H9 (cell line): Measurements from ENCODE around the gene SLC39A12. TPM values are rescaled to one million over a fixed set of nuclear protein-coding genes. Genes with fewer than 3 reads are reported as not detected.

ENCODE experiments used
- DNase-seq: peaks from one replicate; pipeline ENCODE4 v3.0.0-alpha.2; 2017
- H2AFZ ChIP-seq: one replicate; pipeline ENCODE4 v1.6.1; 2013; ENCODE audit warnings: mild to moderate bottlenecking, low read length, control low read depth, moderate library complexity
- H2AK5ac ChIP-seq: 2 replicates; pipeline ENCODE4 v1.6.1; 2013; ENCODE audit warnings: low read length, control low read depth, mixed read lengths; ENCODE audit not compliant: insufficient read length
- H2BK120ac ChIP-seq: one replicate; pipeline ENCODE4 v1.6.1; 2013; ENCODE audit warnings: low read depth, mild to moderate bottlenecking, low read length, control low read depth, inconsistent platforms; ENCODE audit not compliant: poor library complexity, severe bottlenecking
- H2BK12ac ChIP-seq: 2 replicates; pipeline ENCODE4 v1.6.1; 2013; ENCODE audit warnings: low read length, control low read depth, mixed read lengths, low read depth; ENCODE audit not compliant: insufficient read length
- H2BK15ac ChIP-seq: 2 replicates; pipeline ENCODE4 v1.6.1; 2013; ENCODE audit warnings: low read depth, low read length, control low read depth
- H2BK20ac ChIP-seq: one replicate; pipeline ENCODE4 v1.6.1; 2013; ENCODE audit warnings: low read depth, mild to moderate bottlenecking, low read length, control low read depth, inconsistent platforms; ENCODE audit not compliant: poor library complexity, severe bottlenecking
- H2BK5ac ChIP-seq: 2 replicates; pipeline ENCODE4 v1.6.1; 2013; ENCODE audit warnings: low read length, control low read depth, mixed read lengths; ENCODE audit not compliant: insufficient read length
- H3K14ac ChIP-seq: 2 replicates; pipeline ENCODE4 v1.6.1; 2013; ENCODE audit warnings: low read length, control low read depth; ENCODE audit not compliant: insufficient read depth
- H3K18ac ChIP-seq: 2 replicates; pipeline ENCODE4 v1.6.1; 2013; ENCODE audit warnings: low read depth, mild to moderate bottlenecking, mixed read lengths, low read length, control low read depth; ENCODE audit not compliant: insufficient read length
- H3K23ac ChIP-seq: 2 replicates; pipeline ENCODE4 v1.6.1; 2013; ENCODE audit warnings: low read length, control low read depth, mixed read lengths, low read depth; ENCODE audit not compliant: insufficient read length
- H3K23me2 ChIP-seq: 2 replicates; pipeline ENCODE4 v1.6.1; 2013; ENCODE audit warnings: low read depth, mild to moderate bottlenecking, mixed read lengths, low read length, control low read depth; ENCODE audit not compliant: insufficient read length, poor library complexity, severe bottlenecking
- H3K27ac ChIP-seq: 2 replicates; pipeline ENCODE4 v1.5.1; 2013; ENCODE audit warnings: low read length, control low read depth, mixed read lengths, low read depth; ENCODE audit not compliant: insufficient read length
- H3K27me3 ChIP-seq: 2 replicates; pipeline ENCODE4 v1.6.1; 2013; ENCODE audit warnings: low read length, control low read depth, inconsistent platforms; ENCODE audit not compliant: insufficient read depth
- H3K4ac ChIP-seq: 2 replicates; pipeline ENCODE4 v1.6.1; 2013; ENCODE audit warnings: low read depth, mild to moderate bottlenecking, control low read depth, inconsistent platforms, low read length, moderate library complexity
- H3K4me1 ChIP-seq: 2 replicates; pipeline ENCODE4 v1.6.1; 2013; ENCODE audit warnings: low read length, control low read depth, inconsistent platforms; ENCODE audit not compliant: insufficient read depth
- H3K4me2 ChIP-seq: 2 replicates; pipeline ENCODE4 v1.6.1; 2013; ENCODE audit warnings: low read length, control low read depth, mixed read lengths; ENCODE audit not compliant: insufficient read length, insufficient read depth
- H3K56ac ChIP-seq: 2 replicates; pipeline ENCODE4 v1.6.1; 2013; ENCODE audit warnings: low read depth, mild to moderate bottlenecking, mixed read lengths, low read length, control low read depth; ENCODE audit not compliant: insufficient read length
- H3K79me1 ChIP-seq: 2 replicates; pipeline ENCODE4 v1.6.1; 2013; ENCODE audit warnings: low read depth, mild to moderate bottlenecking, moderate library complexity, low read length, control low read depth, inconsistent platforms; ENCODE audit not compliant: insufficient read depth, poor library complexity, severe bottlenecking
- H3K79me2 ChIP-seq: 2 replicates; pipeline ENCODE4 v1.6.1; 2013; ENCODE audit warnings: low read length, control low read depth, inconsistent platforms; ENCODE audit not compliant: insufficient read depth
- H3K9ac ChIP-seq: 2 replicates; pipeline ENCODE4 v1.6.1; 2013; ENCODE audit warnings: low read length, control low read depth, mixed read lengths; ENCODE audit not compliant: insufficient read length; ENCODE audit errors: extremely low read depth
- H3K9me3 ChIP-seq: one replicate; pipeline ENCODE4 v1.6.1; 2013; ENCODE audit warnings: low read depth, low read length, inconsistent platforms; ENCODE audit not compliant: control insufficient read depth
- H3T11ph ChIP-seq: one replicate; pipeline ENCODE4 v1.6.1; 2013; ENCODE audit warnings: mild to moderate bottlenecking, low read length, control low read depth, inconsistent platforms
- H4K20me1 ChIP-seq: one replicate; pipeline ENCODE4 v1.6.1; 2013; ENCODE audit not compliant: control insufficient read depth, insufficient read length, insufficient read depth
- H4K5ac ChIP-seq: 2 replicates; pipeline ENCODE4 v1.6.1; 2013; ENCODE audit warnings: low read depth, mild to moderate bottlenecking, mixed read lengths, low read length, control low read depth; ENCODE audit not compliant: insufficient read length
- H4K8ac ChIP-seq: replicated peaks from 2 replicates; pipeline ENCODE4 v1.6.1; 2013; ENCODE audit warnings: low read length, control low read depth, mixed read lengths, low read depth; ENCODE audit not compliant: insufficient read length
- H4K91ac ChIP-seq: 2 replicates; pipeline ENCODE4 v1.6.1; 2013; ENCODE audit warnings: low read depth, mild to moderate bottlenecking, moderate library complexity, mixed read lengths, low read length, control low read depth; ENCODE audit not compliant: insufficient read length
- H3K27ac Mint-ChIP-seq, 3 experiments: 2 replicates in 2 of 3; 3 replicates in 1 of 3; pipeline ENCODE4 v1.8.0; 2020 to 2021; ENCODE audit warnings: mixed read lengths in 3 of 3, mild to moderate bottlenecking in 1 of 3, moderate library complexity in 1 of 3
- H3K27me3 Mint-ChIP-seq: 2 replicates; pipeline ENCODE4 v1.8.0; 2021; ENCODE audit warnings: low read depth, mild to moderate bottlenecking, moderate library complexity, mixed read lengths
- H3K36me3 Mint-ChIP-seq, 3 experiments: 2 replicates in 2 of 3; 3 replicates in 1 of 3; pipeline ENCODE4 v1.8.0; 2020 to 2021; ENCODE audit warnings: low read depth in 3 of 3, mixed read lengths in 3 of 3; ENCODE audit not compliant: insufficient read depth in 1 of 3
- H3K4me1 Mint-ChIP-seq, 2 experiments: 2 replicates each; pipeline ENCODE4 v1.8.0; 2020; ENCODE audit warnings: mixed read lengths in 2 of 2
- H3K4me3 Mint-ChIP-seq, 2 experiments: 2 replicates in 1 of 2; 3 replicates in 1 of 2; pipeline ENCODE4 v1.8.0; 2020 to 2021; ENCODE audit warnings: mild to moderate bottlenecking in 2 of 2, mixed read lengths in 2 of 2, moderate library complexity in 1 of 2
- H3K9me3 Mint-ChIP-seq, 2 experiments: 2 replicates in 1 of 2; 3 replicates in 1 of 2; pipeline ENCODE4 v1.8.0; 2020; ENCODE audit warnings: mild to moderate bottlenecking in 2 of 2, mixed read lengths in 2 of 2, moderate library complexity in 1 of 2
- WGBS: extraction: QIAGEN DNeasy Blood & Tissue Kit; methylation state at CpG from one replicate; pipeline ENCODE4 v1.1.7; 2013; ENCODE audit warnings: missing lambda C conversion rate, low lambda C conversion rate, mixed read lengths; ENCODE audit not compliant: insufficient read length; ENCODE audit errors: extremely low coverage; 5-methylcytosine and 5-hydroxymethylcytosine counted together
- total RNA-seq: library from RNA; stranded (reverse); gene quantifications from 2 replicates; pipeline ENCODE4 v1.2.1, GENCODE V29; 2021
- TF ChIP-seq, protein P1 (sequence below): fragments of 200-600 bp; sonication (generic); conservative IDR thresholded peaks from 3 replicates; pipeline ENCODE4 v1.8.0; 2021; ENCODE audit warnings: antibody characterized with exemption, mild to moderate bottlenecking

The SLC39A12 gene
- total RNA-seq, 1 experiment from 2014 or later: not detected

GRCh38 chr10:18082381-18082780 is 130.7 kb downstream of the SLC39A12 start:
- Histone ChIP-seq H4K5ac (no peak overlapping the region), H2BK15ac (no peak overlapping the region), H3K14ac (no peak overlapping the region), H3K9ac (no peak overlapping the region), H2BK12ac (no peak overlapping the region), H2BK5ac (no peak overlapping the region), H2AFZ (no peak overlapping the region), H3K23me2 (no peaks in the 10 kb centered on the region), H3K27me3 (no peaks in the 10 kb centered on the region), H3K79me1 (no peaks in the 10 kb centered on the region), H3K4me2 (no peak overlapping the region), H3T11ph (no peak overlapping the region), H2BK120ac (no peak overlapping the region), H2BK20ac (no peak overlapping the region), H2AK5ac (no peak overlapping the region), H4K91ac (no peak overlapping the region), H3K9me3 (no peaks in the 10 kb centered on the region), H3K56ac (no peak overlapping the region), H4K20me1 (no peaks in the 10 kb centered on the region), H3K4ac (no peak overlapping the region), H3K23ac (no peak overlapping the region), H4K8ac (no peak overlapping the region), H3K27ac (no peak overlapping the region), H3K4me1 (peaks cover 3% of the 10 kb centered on the region; the same call in 1 of the 2 replicates), H3K79me2 (no peaks in the 10 kb centered on the region), H3K18ac (no peak overlapping the region)
- H3K27me3 Mint-ChIP-seq: peaks cover 6% of the 10 kb centered on the region
- TF ChIP-seq, protein P1, sequence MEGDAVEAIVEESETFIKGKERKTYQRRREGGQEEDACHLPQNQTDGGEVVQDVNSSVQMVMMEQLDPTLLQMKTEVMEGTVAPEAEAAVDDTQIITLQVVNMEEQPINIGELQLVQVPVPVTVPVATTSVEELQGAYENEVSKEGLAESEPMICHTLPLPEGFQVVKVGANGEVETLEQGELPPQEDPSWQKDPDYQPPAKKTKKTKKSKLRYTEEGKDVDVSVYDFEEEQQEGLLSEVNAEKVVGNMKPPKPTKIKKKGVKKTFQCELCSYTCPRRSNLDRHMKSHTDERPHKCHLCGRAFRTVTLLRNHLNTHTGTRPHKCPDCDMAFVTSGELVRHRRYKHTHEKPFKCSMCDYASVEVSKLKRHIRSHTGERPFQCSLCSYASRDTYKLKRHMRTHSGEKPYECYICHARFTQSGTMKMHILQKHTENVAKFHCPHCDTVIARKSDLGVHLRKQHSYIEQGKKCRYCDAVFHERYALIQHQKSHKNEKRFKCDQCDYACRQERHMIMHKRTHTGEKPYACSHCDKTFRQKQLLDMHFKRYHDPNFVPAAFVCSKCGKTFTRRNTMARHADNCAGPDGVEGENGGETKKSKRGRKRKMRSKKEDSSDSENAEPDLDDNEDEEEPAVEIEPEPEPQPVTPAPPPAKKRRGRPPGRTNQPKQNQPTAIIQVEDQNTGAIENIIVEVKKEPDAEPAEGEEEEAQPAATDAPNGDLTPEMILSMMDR: no peak
- H3K9me3 Mint-ChIP-seq: peaks cover 0 to 2% of the 10 kb centered on the region in 2 experiments; a peak in 2 of 5 replicates
- no peak overlapping the region for H3K27ac Mint-ChIP-seq
- H3K4me1 Mint-ChIP-seq: peaks cover 21 to 29% of the 10 kb centered on the region in 2 experiments
- H3K36me3 Mint-ChIP-seq: peaks cover 0 to 3% (median 0%) of the 10 kb centered on the region in 3 experiments; a peak in 4 of 7 replicates
- no CpG with 5 or more reads among the region's 8 CpGs for WGBS
- H3K4me3 Mint-ChIP-seq: no peak overlapping the region
- no peak for DNase-seq
